ENCODE results near the gene HSPBAP1.

DNA sequence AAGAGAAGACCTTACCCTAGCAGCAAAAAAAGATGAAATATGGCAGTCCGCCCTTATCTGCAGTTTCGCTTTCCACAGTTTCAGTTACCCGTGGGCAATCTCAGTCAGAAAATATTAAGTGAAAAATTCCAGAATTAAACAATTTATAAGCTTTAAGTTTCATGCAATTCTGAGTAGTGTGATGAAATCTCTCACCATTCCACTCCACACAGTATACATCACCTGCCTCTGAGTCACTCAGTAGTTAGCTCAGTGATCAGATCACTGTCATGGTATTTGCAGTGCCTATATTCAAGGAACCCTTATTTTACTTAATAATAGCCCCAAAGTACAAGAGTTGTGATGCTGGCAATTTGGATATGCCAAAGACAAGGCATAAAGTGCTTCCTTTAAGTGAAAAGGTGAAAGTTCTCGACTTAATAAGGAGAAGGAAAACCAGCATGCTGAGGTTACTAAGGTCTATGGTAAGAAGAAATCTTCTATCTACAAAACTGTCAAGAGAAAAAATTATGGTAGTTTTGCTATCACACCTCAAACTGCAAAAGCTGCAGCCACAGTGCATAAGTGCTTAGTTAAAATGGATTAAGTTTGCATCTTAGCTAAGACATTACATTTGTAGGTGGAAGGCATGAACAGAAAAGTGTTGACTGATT is 48.1 kb downstream of the HSPBAP1 start:
- TF ChIP-seq, protein P1, sequence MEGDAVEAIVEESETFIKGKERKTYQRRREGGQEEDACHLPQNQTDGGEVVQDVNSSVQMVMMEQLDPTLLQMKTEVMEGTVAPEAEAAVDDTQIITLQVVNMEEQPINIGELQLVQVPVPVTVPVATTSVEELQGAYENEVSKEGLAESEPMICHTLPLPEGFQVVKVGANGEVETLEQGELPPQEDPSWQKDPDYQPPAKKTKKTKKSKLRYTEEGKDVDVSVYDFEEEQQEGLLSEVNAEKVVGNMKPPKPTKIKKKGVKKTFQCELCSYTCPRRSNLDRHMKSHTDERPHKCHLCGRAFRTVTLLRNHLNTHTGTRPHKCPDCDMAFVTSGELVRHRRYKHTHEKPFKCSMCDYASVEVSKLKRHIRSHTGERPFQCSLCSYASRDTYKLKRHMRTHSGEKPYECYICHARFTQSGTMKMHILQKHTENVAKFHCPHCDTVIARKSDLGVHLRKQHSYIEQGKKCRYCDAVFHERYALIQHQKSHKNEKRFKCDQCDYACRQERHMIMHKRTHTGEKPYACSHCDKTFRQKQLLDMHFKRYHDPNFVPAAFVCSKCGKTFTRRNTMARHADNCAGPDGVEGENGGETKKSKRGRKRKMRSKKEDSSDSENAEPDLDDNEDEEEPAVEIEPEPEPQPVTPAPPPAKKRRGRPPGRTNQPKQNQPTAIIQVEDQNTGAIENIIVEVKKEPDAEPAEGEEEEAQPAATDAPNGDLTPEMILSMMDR (conservative IDR thresholded peaks at IDR 0.05; ENCODE audit: low read length), result no peak
- no peak for TF ChIP-seq EZH2phosphoT487 (IDR thresholded peaks at IDR 0.05; ENCODE audit: borderline replicate concordance)
